ENCODE data around the gene SAXO1.

SAXO1 gene

GRCh38 chr9:19050637-19051591 is 17.9 kb upstream of the SAXO1 start:
- DNase-seq (ENCODE audit: low spot score) (no peak), ATAC-seq (ENCODE audit: low read depth) (no peak)
- H3K36me3 ChIP-seq (ENCODE audit: low read depth) = peaks cover 8% of the 10 kb centered on the region
- H3K4me3 ChIP-seq (ENCODE audit: severe bottlenecking) = peak overlapping the region; percentile 54
- TF ChIP-seq, protein P1, sequence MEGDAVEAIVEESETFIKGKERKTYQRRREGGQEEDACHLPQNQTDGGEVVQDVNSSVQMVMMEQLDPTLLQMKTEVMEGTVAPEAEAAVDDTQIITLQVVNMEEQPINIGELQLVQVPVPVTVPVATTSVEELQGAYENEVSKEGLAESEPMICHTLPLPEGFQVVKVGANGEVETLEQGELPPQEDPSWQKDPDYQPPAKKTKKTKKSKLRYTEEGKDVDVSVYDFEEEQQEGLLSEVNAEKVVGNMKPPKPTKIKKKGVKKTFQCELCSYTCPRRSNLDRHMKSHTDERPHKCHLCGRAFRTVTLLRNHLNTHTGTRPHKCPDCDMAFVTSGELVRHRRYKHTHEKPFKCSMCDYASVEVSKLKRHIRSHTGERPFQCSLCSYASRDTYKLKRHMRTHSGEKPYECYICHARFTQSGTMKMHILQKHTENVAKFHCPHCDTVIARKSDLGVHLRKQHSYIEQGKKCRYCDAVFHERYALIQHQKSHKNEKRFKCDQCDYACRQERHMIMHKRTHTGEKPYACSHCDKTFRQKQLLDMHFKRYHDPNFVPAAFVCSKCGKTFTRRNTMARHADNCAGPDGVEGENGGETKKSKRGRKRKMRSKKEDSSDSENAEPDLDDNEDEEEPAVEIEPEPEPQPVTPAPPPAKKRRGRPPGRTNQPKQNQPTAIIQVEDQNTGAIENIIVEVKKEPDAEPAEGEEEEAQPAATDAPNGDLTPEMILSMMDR (IDR thresholded peaks at IDR 0.05; ENCODE audit: poor library complexity, severe bottlenecking) = no peak
- peak overlapping the region; percentile 86 for H3K27ac ChIP-seq (ENCODE audit: poor library complexity, severe bottlenecking)
- H3K27me3 ChIP-seq (ENCODE audit: insufficient read depth, poor library complexity, severe bottlenecking) = no peaks in the 10 kb centered on the region
- no peaks in the 10 kb centered on the region for H3K9me3 ChIP-seq (ENCODE audit: severe bottlenecking)
- peaks cover 6% of the 10 kb centered on the region for H3K4me1 ChIP-seq (ENCODE audit: insufficient read depth, poor library complexity, severe bottlenecking)

DNA sequence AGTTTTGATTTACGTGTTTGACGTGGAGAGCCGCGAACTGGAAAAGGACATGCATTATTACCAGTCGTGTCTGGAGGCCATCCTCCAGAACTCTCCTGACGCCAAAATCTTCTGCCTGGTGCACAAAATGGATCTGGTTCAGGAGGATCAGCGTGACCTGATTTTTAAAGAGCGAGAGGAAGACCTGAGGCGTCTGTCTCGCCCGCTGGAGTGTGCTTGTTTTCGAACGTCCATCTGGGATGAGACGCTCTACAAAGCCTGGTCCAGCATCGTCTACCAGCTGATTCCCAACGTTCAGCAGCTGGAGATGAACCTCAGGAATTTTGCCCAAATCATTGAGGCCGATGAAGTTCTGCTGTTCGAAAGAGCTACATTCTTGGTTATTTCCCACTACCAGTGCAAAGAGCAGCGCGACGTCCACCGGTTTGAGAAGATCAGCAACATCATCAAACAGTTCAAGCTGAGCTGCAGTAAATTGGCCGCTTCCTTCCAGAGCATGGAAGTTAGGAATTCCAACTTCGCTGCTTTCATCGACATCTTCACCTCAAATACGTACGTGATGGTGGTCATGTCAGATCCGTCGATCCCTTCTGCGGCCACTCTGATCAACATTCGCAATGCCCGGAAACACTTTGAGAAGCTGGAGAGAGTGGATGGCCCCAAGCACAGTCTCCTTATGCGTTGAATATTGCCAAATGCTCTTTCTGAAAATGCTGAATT is 17.1 kb upstream of the SAXO1 start:
- H3K4me1 ChIP-seq (ENCODE audit: insufficient read depth, poor library complexity, severe bottlenecking) = peaks cover 6% of the 10 kb centered on the region
- ATAC-seq (ENCODE audit: low read depth) = 0 out of 3 replicates have a peak, but pooled peaks have one; percentile 3
- peak overlapping the region; percentile 86 for H3K27ac ChIP-seq (ENCODE audit: poor library complexity, severe bottlenecking)
- peaks cover 4% of the 10 kb centered on the region for H3K36me3 ChIP-seq (ENCODE audit: low read depth)
- no peaks in the 10 kb centered on the region for H3K27me3 ChIP-seq (ENCODE audit: insufficient read depth, poor library complexity, severe bottlenecking)
- no peaks in the 10 kb centered on the region for H3K9me3 ChIP-seq (ENCODE audit: severe bottlenecking)
- DNase-seq (ENCODE audit: low spot score) = no peak
- peak overlapping the region; percentile 54 for H3K4me3 ChIP-seq (ENCODE audit: severe bottlenecking)
- TF ChIP-seq, protein P1 (IDR thresholded peaks at IDR 0.05; ENCODE audit: poor library complexity, severe bottlenecking) = no peak

GRCh38 chr9:19048966-19049916 is 16.2 kb upstream of the SAXO1 start, which contains the start of gene RRAGA:
RRAGA (plus strand) TSS chr9:19049427; CDS start chr9:19049660, 233 bp downstream.
- Histone ChIP-seq H3K4me3 (ENCODE audit: severe bottlenecking) (peak within 1 kb of the TSS; percentile 54), H3K27me3 (ENCODE audit: insufficient read depth, poor library complexity, severe bottlenecking) (no peaks in the 10 kb centered on the region), H3K9me3 (ENCODE audit: severe bottlenecking) (no peaks in the 10 kb centered on the region), H3K27ac (ENCODE audit: poor library complexity, severe bottlenecking) (peak within 1 kb of the TSS; percentile 86), H3K36me3 (ENCODE audit: low read depth) (peaks cover 4% of the 10 kb centered on the region), H3K4me1 (ENCODE audit: insufficient read depth, poor library complexity, severe bottlenecking) (peaks cover 6% of the 10 kb centered on the region)
- DNase-seq (ENCODE audit: low spot score) = peak; percentile 93
- peak; percentile 88 for ATAC-seq (ENCODE audit: low read depth)
- TF ChIP-seq, protein P1 (IDR thresholded peaks at IDR 0.05; ENCODE audit: poor library complexity, severe bottlenecking) = peak; percentile 94

- TF ChIP-seq, protein P1 (IDR thresholded peaks at IDR 0.05; ENCODE audit: poor library complexity, severe bottlenecking) = no peak
- H3K9me3 ChIP-seq (ENCODE audit: severe bottlenecking) = no peaks in the 10 kb centered on the region
- H3K4me3 ChIP-seq (ENCODE audit: severe bottlenecking) = no peak overlapping the region
- ATAC-seq (ENCODE audit: low read depth) (no peak), DNase-seq (ENCODE audit: low spot score) (no peak)
- H3K27ac ChIP-seq (ENCODE audit: poor library complexity, severe bottlenecking) = no peak overlapping the region
- no peaks in the 10 kb centered on the region for H3K4me1 ChIP-seq (ENCODE audit: insufficient read depth, poor library complexity, severe bottlenecking)
- no peaks in the 10 kb centered on the region for H3K27me3 ChIP-seq (ENCODE audit: insufficient read depth, poor library complexity, severe bottlenecking)
- no peaks in the 10 kb centered on the region for H3K36me3 ChIP-seq (ENCODE audit: low read depth)
Observed at GRCh38 chr9:19036611-19037010, 3.6 kb upstream of the SAXO1 start.

All from RWPE2 (cell line).